B cell (primary cell): ENCODE results near the gene ATRAID.
A peak's percentile ranks its signal among the peaks of the same experiment; 100 is the strongest.

Experiments
- EZH2 ChIP-seq: IDR thresholded peaks from 2 replicates; pipeline ENCODE4 v1.6.1; 2012; ENCODE audit warnings: borderline replicate concordance, low read depth, mild to moderate bottlenecking, moderate library complexity, low read length; ENCODE audit not compliant: insufficient read depth, poor library complexity, severe bottlenecking
- TF ChIP-seq, protein P1 (sequence below): fragments of 200-600 bp; IDR thresholded peaks from one replicate; pipeline ENCODE4 v1.8.0; 2022; ENCODE audit warnings: antibody characterized with exemption, mild to moderate bottlenecking

DNA sequence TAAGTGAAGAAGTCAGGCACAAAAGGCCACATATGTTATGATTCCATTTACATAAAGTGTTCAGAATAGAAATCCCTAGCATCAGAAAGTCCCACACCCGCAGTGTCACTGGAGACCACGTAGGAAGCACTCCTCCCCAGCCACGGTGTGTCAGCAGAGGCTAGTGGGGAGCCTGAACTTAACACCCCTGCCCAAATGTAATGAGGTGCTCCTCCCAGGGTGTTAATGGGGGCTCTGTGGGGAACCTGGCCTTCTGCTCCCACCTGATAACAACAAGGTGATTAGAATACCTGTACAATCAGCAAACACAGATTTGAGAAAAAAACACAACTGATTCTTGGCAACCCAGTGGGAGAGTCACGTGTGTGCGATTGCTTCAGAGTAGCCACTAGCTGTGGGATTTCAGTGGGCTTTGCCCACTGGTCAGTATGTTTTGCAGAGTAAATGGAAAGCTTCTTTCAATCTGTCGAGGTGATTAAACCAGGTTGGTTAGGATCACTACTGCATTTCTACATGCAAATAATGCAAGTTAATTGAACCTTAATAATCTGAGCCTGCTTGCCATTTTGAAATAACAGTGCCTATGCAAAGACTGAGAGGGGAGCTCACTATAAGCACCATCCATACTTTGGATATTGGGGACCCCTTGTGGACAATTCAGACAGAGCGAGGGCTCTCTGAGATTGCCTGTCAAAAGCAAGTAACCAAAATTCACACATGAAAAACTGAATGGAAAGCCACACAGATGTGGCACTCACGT, 20.6 kb upstream of the ATRAID start:
- TF ChIP-seq, protein P1, sequence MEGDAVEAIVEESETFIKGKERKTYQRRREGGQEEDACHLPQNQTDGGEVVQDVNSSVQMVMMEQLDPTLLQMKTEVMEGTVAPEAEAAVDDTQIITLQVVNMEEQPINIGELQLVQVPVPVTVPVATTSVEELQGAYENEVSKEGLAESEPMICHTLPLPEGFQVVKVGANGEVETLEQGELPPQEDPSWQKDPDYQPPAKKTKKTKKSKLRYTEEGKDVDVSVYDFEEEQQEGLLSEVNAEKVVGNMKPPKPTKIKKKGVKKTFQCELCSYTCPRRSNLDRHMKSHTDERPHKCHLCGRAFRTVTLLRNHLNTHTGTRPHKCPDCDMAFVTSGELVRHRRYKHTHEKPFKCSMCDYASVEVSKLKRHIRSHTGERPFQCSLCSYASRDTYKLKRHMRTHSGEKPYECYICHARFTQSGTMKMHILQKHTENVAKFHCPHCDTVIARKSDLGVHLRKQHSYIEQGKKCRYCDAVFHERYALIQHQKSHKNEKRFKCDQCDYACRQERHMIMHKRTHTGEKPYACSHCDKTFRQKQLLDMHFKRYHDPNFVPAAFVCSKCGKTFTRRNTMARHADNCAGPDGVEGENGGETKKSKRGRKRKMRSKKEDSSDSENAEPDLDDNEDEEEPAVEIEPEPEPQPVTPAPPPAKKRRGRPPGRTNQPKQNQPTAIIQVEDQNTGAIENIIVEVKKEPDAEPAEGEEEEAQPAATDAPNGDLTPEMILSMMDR: peak; percentile 74
- no peak for TF ChIP-seq EZH2
